Effector CD4-positive, alpha-beta T cell (primary cell): ENCODE results near the gene ABCC6.

ENCODE experiments used
- DNase-seq: peaks from one replicate; pipeline ENCODE4 v3.0.0-alpha.2; 2020

ABCC6 gene

GRCh38 chr16:16139806-16140205 is 83.5 kb downstream of the ABCC6 start:
- DNase-seq, result no peak

DNA sequence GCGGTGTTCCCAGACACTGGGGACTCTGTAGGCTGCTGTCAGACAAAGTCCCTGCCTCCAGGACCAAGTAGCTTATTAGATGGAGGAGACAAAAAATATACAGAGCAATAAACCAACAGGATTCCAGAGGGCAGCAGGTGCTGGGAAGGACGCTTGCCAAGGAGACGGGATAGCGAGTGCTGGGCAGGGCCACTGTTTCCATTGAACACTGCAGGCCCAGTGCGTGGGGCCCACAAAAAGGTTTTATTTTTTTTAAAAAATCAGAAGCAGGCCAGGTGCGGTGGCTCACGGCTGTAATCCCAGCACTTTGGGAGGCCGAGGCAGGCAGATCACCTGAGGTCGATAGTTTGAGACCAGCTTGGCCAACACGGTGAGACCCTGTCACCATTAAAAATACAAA is 84.2 kb downstream of the ABCC6 start:
- DNase-seq, result no peak

GRCh38 chr16:16138034-16138635 is 85.2 kb downstream of the ABCC6 start:
- no peak for DNase-seq

DNA sequence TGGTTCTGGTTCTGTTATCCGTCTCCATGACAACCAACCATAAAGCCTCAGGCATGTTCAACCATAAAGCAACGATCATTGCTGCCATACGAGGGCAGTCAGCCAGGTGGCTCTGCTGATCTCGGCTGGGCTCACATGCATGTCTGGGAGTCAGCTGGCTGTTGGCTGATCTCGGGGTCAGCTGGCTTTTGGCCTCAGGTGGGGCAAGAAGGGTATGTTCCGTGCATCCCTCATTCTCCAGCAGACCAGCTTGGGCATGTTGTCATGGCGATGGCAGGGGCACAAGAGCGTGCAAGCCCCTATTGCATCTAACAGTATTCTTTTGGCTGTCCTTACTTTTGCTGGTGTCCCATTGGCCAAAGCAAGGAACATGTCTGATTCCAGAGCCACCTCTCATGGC is 86.2 kb downstream of the ABCC6 start:
- DNase-seq, result no peak

GRCh38 chr16:16136588-16136987 is 86.7 kb downstream of the ABCC6 start:
- no peak for DNase-seq

DNA sequence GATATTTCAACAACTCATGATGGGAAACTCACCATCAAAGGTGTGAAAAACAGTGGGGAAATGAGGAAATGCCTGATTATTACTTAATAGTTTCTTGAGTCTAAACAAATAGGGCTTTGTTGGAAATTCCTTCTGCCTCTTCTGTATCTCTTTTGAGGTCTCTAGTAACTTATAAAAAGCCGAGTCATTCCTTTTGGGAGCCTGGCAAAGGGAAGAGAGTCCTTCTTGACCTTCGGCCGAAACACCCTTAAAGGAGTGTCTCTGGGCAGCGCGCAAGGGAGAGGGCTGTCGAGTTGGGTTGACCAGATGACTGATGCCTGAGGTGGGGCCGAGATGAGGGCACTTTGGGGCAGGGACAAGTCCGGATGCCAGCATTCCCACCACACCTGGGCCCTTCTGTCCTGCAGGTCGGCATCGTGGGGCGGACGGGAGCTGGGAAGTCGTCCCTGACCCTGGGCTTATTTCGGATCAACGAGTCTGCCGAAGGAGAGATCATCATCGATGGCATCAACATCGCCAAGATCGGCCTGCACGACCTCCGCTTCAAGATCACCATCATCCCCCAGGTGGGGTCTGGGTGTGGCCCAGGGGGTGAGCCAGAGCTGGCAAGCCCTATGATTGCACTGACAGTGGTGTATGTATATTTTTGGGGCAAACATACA is 89.2 kb downstream of the ABCC6 start:
- no peak for DNase-seq

GRCh38 chr16:16131659-16132058 is 91.6 kb downstream of the ABCC6 start:
- DNase-seq, result no peak

DNA sequence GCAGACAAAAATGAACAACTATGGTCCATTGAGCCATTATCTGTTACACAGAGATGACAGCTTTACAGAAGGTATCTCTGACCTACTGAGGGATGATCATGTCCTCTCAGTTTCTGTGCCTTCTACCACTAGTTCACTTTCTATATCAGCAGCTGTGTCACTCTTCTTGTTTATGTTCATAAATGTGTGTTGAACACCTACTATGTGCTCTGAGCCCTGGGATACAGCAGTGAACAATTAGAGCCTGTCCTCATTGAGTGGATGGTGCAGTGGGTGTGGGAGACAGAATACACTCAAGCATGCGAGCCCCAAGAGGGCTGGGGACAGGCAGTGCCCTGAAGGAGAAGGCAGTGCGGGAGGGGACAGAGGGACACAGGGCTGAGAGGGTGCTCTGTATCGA is 92.1 kb downstream of the ABCC6 start:
- no peak for DNase-seq

- DNase-seq, result peak; percentile 54
These were observed 95.7 kb downstream of the ABCC6 start for GRCh38 chr16:16127469-16128116.

GRCh38 chr16:16126896-16127295 is 96.4 kb downstream of the ABCC6 start:
- DNase-seq, result no peak

DNA sequence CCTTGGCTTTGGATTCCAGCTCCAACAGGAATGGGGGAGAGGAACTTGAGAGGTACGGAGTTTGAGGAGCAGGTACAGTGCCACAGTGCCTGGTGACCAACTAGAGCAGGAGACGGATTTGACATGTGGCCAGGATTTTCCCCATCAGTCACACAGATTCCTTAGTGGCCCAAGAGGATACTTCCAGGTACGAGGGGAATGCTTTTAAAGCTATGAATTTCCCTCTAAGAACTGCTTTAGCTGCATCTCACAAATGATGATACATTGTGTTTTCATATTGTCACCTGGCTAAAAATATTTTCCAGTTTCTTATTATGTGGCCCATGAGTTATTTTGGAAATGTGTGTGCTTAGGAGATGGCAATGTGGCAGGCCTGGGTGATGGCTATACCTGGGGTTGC is 98.3 kb downstream of the ABCC6 start:
- DNase-seq, result no peak

DNA sequence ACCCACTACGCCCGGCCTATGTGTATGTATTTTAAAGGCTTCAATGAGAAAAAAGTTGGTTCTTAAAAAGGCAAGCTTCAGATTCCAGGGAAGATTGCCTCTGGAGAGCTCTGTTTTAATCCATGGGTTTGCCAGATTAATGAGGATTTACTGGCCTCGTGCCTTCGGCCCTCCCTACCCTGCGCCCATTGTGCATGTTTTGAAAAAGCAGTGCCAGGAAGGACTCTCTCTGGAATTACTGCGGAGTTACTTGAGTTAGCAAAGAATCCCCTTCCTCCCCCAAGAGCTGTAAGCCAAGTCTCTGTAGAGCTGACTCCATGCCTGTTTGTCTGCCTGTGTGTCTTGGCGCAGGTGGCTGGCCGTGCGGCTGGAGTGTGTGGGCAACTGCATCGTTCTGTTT is 98.9 kb downstream of the ABCC6 start:
- DNase-seq, result no peak

GRCh38 chr16:16122264-16122663 is 101.0 kb downstream of the ABCC6 start:
- no peak for DNase-seq

DNA sequence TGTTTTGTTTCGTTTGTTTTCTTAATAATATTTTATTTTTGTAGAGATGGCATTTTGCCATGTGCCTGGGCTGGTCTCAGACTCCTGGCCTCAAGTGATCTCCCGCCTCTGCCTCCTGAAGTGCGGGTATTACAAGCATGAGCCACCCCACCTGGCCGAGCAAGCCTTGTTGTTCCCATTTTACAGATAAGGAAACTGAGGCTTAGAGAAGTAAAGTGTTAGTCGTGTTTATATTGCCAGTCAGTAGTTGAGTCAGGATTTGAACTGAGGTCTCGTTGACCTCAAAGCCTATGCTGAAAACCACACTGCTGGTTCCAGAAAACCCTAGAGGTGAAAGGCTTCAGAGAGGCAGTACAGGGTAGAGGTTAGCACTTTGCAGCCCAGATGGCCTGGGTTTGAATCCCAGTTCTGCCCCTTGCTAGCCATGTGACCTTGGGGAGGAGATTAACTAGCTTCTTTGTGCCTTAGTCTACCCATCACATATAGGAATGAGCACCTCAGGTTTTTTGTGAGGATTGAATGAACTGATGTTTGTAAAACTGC is 102.0 kb downstream of the ABCC6 start:
- DNase-seq, result no peak

GRCh38 chr16:16120382-16121184 is 102.7 kb downstream of the ABCC6 start:
- no peak for DNase-seq

DNA sequence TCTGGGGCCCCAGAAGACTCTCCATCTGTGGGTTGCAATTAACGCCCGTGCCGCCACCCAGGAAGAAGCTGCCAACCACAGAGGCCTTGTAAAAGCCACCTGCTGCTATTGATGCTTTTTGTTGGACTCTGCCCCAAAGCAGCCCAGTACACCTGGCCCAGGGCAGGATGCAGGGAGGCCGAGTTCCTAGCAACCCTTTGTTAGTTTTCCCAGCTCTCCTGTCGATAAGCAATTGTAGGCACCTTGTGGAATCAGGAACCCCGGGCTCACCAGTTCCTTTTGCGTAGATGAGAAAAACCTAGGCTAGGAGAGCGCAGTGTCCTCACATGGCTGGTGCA is 103.3 kb downstream of the ABCC6 start:
- DNase-seq, result no peak

DNA sequence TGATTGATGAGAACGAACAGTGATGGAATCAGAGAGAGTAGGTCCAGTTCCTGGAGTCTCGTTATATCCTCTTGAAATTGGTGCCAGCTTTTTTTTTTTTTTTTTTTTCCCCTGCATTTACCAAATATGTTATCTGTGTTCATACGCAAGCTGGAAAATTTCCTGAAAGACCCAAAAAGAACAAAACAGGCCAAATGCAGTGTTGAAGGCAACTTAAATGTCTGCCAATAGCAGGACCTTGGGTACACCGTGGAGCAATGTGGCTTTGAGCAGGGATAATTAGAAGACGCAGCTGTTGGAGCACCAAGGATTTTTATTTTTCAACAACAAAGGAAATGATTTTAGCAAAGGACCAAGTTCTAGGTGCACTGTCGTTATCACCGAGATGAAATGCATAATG is 105.0 kb downstream of the ABCC6 start:
- DNase-seq, result no peak

DNA sequence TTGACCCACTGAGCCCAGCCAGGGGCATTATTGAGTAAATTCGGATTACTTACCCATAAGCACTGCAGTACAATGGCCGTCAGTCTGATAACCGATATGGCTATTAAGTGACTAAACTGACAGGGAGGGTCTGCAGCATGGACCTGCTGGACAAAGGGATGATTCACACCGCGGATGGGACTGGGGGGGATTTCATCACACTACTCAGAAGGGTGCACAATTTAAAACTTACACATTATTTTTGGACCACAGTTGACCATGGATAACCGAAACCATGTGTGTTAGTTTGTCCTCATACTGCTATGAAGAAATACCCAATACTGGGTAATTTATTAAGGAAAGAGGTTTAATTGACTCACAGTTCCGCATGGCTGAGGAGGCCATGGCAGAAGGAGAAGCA is 106.5 kb downstream of the ABCC6 start:
- DNase-seq, result no peak

DNA sequence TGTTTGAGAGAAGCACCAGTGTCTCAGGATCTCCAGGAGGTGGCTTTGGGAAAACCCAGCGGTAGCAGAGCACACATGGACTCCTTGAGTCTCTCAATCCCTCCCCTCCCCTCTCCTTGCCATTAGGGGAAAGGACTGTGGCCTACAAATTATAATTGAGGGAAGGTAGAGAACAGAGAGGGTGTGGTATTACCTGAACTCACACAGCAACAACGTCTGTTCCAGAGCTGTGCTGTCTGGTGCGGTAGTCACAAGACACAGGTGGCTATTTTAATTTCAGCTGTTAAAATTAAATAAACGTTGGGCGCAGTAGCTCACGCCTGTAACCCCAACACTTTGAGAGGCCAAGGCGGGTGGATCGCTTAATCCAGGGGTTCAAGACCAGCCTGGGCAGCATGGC is 110.2 kb downstream of the ABCC6 start:
- no peak for DNase-seq

DNA sequence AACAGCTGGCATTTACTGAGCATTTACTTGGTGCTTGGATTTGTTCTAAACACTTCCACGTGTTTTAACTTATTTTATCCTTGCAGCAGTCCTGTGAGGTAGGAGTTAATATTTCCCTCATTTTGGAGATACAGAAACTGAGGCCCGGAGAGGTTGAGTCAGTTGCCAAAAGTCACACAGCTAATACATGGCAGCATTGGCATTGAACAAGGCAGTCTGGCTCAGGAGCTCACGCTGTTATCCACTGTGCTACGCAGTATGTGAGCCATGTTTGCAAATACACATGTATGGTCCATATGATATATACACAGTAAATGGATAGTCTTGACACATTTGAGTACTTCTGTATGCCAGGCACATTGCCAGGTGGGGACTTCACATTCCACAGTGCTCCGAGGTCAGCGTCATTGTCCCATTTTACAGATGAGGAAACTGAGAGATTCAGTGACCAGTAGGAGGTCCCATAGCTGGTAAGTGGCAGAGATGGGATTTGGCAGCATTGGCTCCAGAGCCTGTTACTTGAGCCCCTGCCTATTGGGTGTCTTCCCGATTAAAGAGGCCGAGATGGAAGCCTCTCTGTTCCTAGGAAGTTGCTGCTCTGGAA is 110.7 kb downstream of the ABCC6 start:
- no peak for DNase-seq

DNA sequence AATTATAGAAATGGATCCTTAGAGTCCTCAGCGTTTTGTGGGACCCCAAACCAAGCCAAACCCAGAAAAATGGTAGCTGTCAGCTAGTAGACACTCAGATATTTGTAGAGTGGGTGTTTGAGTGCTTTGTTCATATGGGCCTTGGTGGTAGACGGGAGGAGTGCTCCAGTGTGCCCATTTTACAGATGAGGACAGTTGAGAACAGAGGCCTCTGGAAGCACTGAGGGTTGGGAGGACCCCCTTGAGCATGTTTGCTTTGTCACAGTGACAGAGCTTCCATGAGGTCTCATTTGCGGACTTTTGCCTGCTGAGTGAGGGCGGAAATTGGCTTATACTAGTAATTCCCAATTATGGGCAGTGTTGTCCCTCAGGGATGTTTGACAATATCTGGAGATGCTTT is 111.7 kb downstream of the ABCC6 start:
- no peak for DNase-seq

- no peak for DNase-seq
These were observed 113.2 kb downstream of the ABCC6 start for GRCh38 chr16:16110111-16110490.

- DNase-seq, result no peak
These were observed 113.7 kb downstream of the ABCC6 start for GRCh38 chr16:16109453-16110110.
